B cell (primary cell): ENCODE data around the gene KRTAP10-2. TPM values are rescaled to one million over a fixed set of nuclear protein-coding genes. Genes with fewer than 3 reads are reported as not detected.

Experiments used
- ATAC-seq: fragments of 200-7000 bp; cut with Tn5 transposase; one replicate; pipeline ENCODE4 v1.10.0; 2021; ENCODE audit warnings: low read depth, mild to moderate bottlenecking, moderate number of reproducible peaks, moderate library complexity
- CTCF ChIA-PET: fragments of 350-600 bp; sonication (Branson Sonifier 250); formaldehyde crosslinking; loops from one replicate; lab custom pipeline; 2021; ENCODE audit warnings: antibody characterized with exemption, inconsistent platforms; lab: Charles Lee
- POLR2A ChIA-PET: fragments of 350-600 bp; sonication (Branson Sonifier 250); formaldehyde crosslinking; loops from one replicate; lab custom pipeline; 2021; ENCODE audit warnings: antibody characterized with exemption; lab: Charles Lee
- DNase-seq: peaks from one replicate; pipeline ENCODE4 v3.0.0; 2013
- H2AFZ ChIP-seq: 2 replicates; pipeline ENCODE4 v1.6.1; 2012; ENCODE audit warnings: mild to moderate bottlenecking, low read depth, low read length; ENCODE audit not compliant: insufficient read depth, poor library complexity, severe bottlenecking
- H3K27ac ChIP-seq, 2 donors: 1 replicate in 1 of 2; 2 replicates in 1 of 2; pipeline ENCODE4 v1.5.1; 2012 to 2013; ENCODE audit warnings: low read length in 2 of 2, mild to moderate bottlenecking in 2 of 2, moderate library complexity in 1 of 2
- H3K27me3 ChIP-seq, 4 experiments: fragments of 200-600 bp in 1 of 4; sonication (generic) in 1 of 4; replicated peaks in 1 of 4; 1 replicate in 2 of 4; 2 replicates in 2 of 4; pipeline versions ENCODE4 v1.6.1 to v1.7.0; 2013 to 2016; ENCODE audit warnings: low read length in 3 of 4, mild to moderate bottlenecking in 2 of 4, mixed read lengths in 1 of 4, moderate library complexity in 1 of 4; ENCODE audit not compliant: insufficient read depth in 4 of 4, control insufficient read depth in 3 of 4; ENCODE audit errors: control extremely low read depth in 1 of 4
- H3K36me3 ChIP-seq, 2 experiments: replicated peaks in 1 of 2; 1 replicate in 1 of 2; 2 replicates in 1 of 2; pipeline versions ENCODE4 v1.6.1 to v1.7.1; 2013; ENCODE audit warnings: low read length in 1 of 2; ENCODE audit not compliant: insufficient read depth in 2 of 2, control insufficient read depth in 1 of 2; ENCODE audit errors: control extremely low read depth in 1 of 2, extremely low read depth in 1 of 2
- H3K4me1 ChIP-seq, 2 donors: fragments of 200-600 bp in 1 of 2; sonication (generic) in 1 of 2; 1 replicate in 1 of 2; 2 replicates in 1 of 2; pipeline versions ENCODE4 v1.5.1 to v1.6.1; 2013 to 2017; ENCODE audit warnings: low read length in 2 of 2; ENCODE audit not compliant: control insufficient read depth in 2 of 2, insufficient read depth in 2 of 2
- H3K4me2 ChIP-seq: replicated peaks from 2 replicates; pipeline ENCODE3; 2012; ENCODE audit warnings: mild to moderate bottlenecking, low read depth, low read length; ENCODE audit not compliant: poor library complexity, severe bottlenecking
- H3K4me3 ChIP-seq, 5 experiments: fragments of 200-600 bp in 1 of 5; sonication (generic) in 1 of 5; 1 replicate in 3 of 5; 2 replicates in 2 of 5; pipeline versions ENCODE4 v1.5.1 to v1.7.0; 2011 to 2016; ENCODE audit warnings: low read length in 4 of 5, mild to moderate bottlenecking in 4 of 5, low read depth in 2 of 5, control low read depth in 1 of 5, moderate library complexity in 1 of 5; ENCODE audit not compliant: insufficient read depth in 1 of 5; ENCODE audit errors: control extremely low read depth in 1 of 5, extremely low read depth in 1 of 5
- H3K79me2 ChIP-seq: fragments of 200-600 bp; sonication (generic); one replicate; pipeline ENCODE4 v1.6.0; 2016; ENCODE audit warnings: low read length; ENCODE audit not compliant: control insufficient read depth, insufficient read depth
- H3K9ac ChIP-seq: fragments of 200-600 bp; sonication (generic); 2 replicates; pipeline ENCODE4 v1.6.1; 2017; ENCODE audit warnings: mild to moderate bottlenecking, low read length, moderate library complexity
- H3K9me3 ChIP-seq, 3 donors: one replicate each; pipeline versions ENCODE4 v1.6.1 to v1.7.1; 2013; ENCODE audit warnings: low read length in 2 of 3; ENCODE audit not compliant: control insufficient read depth in 2 of 3, insufficient read depth in 1 of 3; ENCODE audit errors: control extremely low read depth in 1 of 3
- H4K20me1 ChIP-seq: 2 replicates; pipeline ENCODE4 v1.6.0; 2012; ENCODE audit warnings: mild to moderate bottlenecking, low read length; ENCODE audit not compliant: insufficient read depth, control insufficient read depth, poor library complexity, severe bottlenecking
- H3K27ac Mint-ChIP-seq: one replicate; pipeline ENCODE4 v1.8.0; 2021; ENCODE audit warnings: mixed read lengths
- H3K27me3 Mint-ChIP-seq: one replicate; pipeline ENCODE4 v1.8.0; 2021; ENCODE audit warnings: mixed read lengths
- H3K4me1 Mint-ChIP-seq: one replicate; pipeline ENCODE4 v1.8.0; 2021; ENCODE audit warnings: mixed read lengths
- H3K4me3 Mint-ChIP-seq: one replicate; pipeline ENCODE4 v1.8.0; 2021; ENCODE audit warnings: mixed read lengths
- H3K9me3 Mint-ChIP-seq: one replicate; pipeline ENCODE4 v1.8.0; 2022; ENCODE audit warnings: mixed read lengths; ENCODE audit not compliant: insufficient read depth
- EZH2 ChIP-seq: IDR thresholded peaks from 2 replicates; pipeline ENCODE4 v1.6.1; 2012; ENCODE audit warnings: borderline replicate concordance, low read depth, mild to moderate bottlenecking, moderate library complexity, low read length; ENCODE audit not compliant: insufficient read depth, poor library complexity, severe bottlenecking
- WGBS: methylation state at CpG from one replicate; pipeline ENCODE4 v1.1.5; 2013; ENCODE audit warnings: missing lambda C conversion rate; ENCODE audit not compliant: insufficient coverage; 5-methylcytosine and 5-hydroxymethylcytosine counted together
- intact Hi-C: fragments of 100-400 bp; cut with micrococcal nuclease; formaldehyde crosslinking; loops from one replicate; pipeline ENCODE4 v1.10.0; 2022
- polyA plus RNA-seq: library from polyadenylated mRNA; depleted of rRNA; stranded (reverse); fragments of >200 nt; gene quantifications from 2 replicates; pipeline ENCODE4 v1.2.3, GENCODE V29; 2012
- total RNA-seq, 2 donors: library from RNA; stranded (reverse); fragments of 120-200 nt in 1 of 2; gene quantifications; 1 replicate in 1 of 2; 2 replicates in 1 of 2; pipeline versions ENCODE4 v1.2.3 to v1.2.4, GENCODE V29; 2013 to 2022
- TF ChIP-seq, protein P1 (sequence below): fragments of 200-600 bp; IDR thresholded peaks from one replicate; pipeline ENCODE4 v1.8.0; 2022; ENCODE audit warnings: antibody characterized with exemption, mild to moderate bottlenecking

Gene KRTAP10-2
- total and polyA plus RNA-seq, 2 donors (not counting 1 experiment from before 2014, with no cell fraction given): not detected

DNA sequence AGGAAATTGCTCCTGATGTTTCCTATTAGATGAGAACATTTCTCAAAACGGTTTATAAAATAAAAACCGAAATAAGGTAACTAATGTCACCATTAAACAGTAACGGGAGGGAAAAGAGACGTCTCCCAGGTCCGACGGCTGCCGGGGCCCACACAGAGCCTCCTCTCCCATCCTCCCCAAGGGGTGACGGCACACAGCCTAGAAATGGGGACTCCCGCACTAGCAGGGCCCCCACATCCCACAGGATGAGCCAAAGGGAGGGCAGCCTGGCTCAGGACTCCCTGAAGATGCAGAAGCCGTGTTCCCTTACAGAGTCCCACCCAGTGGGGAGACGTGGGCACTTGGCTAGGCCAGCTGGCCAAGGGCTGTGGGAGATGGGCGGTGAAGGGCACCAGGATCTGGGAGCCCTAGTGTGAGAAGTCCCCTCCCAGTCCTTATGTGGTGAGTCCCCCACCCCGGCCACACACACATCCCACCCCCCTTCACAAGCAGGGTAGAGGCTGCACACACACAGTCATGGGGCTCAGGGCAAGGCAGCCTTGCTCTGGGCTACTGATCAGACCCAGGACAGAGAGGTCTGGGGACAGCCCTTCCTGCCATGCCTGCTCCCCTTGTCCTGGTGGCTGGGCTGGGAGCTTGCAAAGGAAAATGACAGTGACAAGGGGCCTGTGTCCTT, 4.0 kb upstream of the KRTAP10-2 start:
- H3K4me3 ChIP-seq: no peak overlapping the region
- peaks cover 0 to 14% (median 4%) of the 10 kb centered on the region in 4 experiments for H3K27me3 ChIP-seq
- intact Hi-C loops: no loop called here
- no peak overlapping the region for H2AFZ ChIP-seq
- Mint-ChIP-seq H3K27me3 (peaks cover 60% of the 10 kb centered on the region), H3K4me1 (peaks cover 7% of the 10 kb centered on the region), H3K4me3 (no peak overlapping the region), H3K27ac (no peak overlapping the region), H3K9me3 (peaks cover 2% of the 10 kb centered on the region)
- no peaks in the 10 kb centered on the region for H3K36me3 ChIP-seq
- H3K4me1 ChIP-seq: peaks cover 0 to 11% of the 10 kb centered on the region in 2 donors
- POLR2A ChIA-PET: no interaction called here
- TF ChIP-seq EZH2: no peak
- TF ChIP-seq, protein P1, sequence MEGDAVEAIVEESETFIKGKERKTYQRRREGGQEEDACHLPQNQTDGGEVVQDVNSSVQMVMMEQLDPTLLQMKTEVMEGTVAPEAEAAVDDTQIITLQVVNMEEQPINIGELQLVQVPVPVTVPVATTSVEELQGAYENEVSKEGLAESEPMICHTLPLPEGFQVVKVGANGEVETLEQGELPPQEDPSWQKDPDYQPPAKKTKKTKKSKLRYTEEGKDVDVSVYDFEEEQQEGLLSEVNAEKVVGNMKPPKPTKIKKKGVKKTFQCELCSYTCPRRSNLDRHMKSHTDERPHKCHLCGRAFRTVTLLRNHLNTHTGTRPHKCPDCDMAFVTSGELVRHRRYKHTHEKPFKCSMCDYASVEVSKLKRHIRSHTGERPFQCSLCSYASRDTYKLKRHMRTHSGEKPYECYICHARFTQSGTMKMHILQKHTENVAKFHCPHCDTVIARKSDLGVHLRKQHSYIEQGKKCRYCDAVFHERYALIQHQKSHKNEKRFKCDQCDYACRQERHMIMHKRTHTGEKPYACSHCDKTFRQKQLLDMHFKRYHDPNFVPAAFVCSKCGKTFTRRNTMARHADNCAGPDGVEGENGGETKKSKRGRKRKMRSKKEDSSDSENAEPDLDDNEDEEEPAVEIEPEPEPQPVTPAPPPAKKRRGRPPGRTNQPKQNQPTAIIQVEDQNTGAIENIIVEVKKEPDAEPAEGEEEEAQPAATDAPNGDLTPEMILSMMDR: no peak
- H3K27ac ChIP-seq: no peak overlapping the region
- ATAC-seq (no peak), DNase-seq (no peak)
- peaks cover 0 to 10% (median 0%) of the 10 kb centered on the region in 3 donors for H3K9me3 ChIP-seq
- H4K20me1 ChIP-seq: no peaks in the 10 kb centered on the region
- no peak overlapping the region for H3K9ac ChIP-seq
- H3K4me2 ChIP-seq: no peak overlapping the region
- CTCF ChIA-PET: no interaction called here
- H3K79me2 ChIP-seq: no peaks in the 10 kb centered on the region
- 80% methylated on average over 2 of the region's 13 CpGs for WGBS

DNA sequence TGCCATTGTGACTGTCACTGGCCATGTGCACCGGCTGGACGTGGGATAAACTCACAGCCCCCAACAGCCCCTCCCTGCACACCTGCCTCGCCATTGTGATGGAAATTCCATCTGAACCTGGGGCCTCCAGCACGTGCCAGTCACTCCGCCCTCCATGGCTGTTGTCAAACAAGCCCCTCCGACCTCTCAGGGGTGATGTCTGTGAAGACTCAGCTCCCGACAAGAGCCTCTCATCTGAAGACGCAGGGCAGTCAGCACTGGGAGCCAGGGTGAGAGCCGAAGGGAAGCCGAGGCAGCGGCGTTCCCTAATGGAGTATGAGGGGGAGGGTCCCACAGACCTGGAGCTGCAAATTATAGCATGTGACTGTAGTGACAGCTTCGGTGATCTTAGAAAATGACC, 1.4 kb upstream of the KRTAP10-2 start:
- Histone ChIP-seq H2AFZ (no peak overlapping the region), H3K4me3 (no peak overlapping the region), H3K9me3 (peaks cover 0 to 18% (median 0%) of the 10 kb centered on the region in 3 donors), H3K9ac (no peak overlapping the region), H3K36me3 (no peaks in the 10 kb centered on the region), H3K27ac (no peak overlapping the region), H3K79me2 (no peaks in the 10 kb centered on the region), H3K4me1 (peaks cover 2 to 14% of the 10 kb centered on the region in 2 donors), H3K27me3 (peaks cover 0 to 27% (median 5%) of the 10 kb centered on the region in 4 experiments), H3K4me2 (no peak overlapping the region), H4K20me1 (no peaks in the 10 kb centered on the region)
- POLR2A ChIA-PET: no interaction called here
- intact Hi-C loops: no loop called here
- CTCF ChIA-PET: no interaction called here
- Mint-ChIP-seq H3K27me3 (peaks cover 63% of the 10 kb centered on the region), H3K4me3 (no peak overlapping the region), H3K4me1 (peaks cover 14% of the 10 kb centered on the region), H3K27ac (no peak overlapping the region), H3K9me3 (no peaks in the 10 kb centered on the region)
- DNase-seq (no peak), ATAC-seq (no peak)
- WGBS: 89% methylated on average over 13 of the region's 13 CpGs
- TF ChIP-seq, protein P1: no peak
- TF ChIP-seq EZH2: no peak
